Measurements from ENCODE around the gene GADD45GIP1.
"Not testable (repeated sequence)": the region's sequence is repeated elsewhere in the genome, so short reads cannot be mapped to it uniquely, and the experiment has no call there.

Gene GADD45GIP1

DNA sequence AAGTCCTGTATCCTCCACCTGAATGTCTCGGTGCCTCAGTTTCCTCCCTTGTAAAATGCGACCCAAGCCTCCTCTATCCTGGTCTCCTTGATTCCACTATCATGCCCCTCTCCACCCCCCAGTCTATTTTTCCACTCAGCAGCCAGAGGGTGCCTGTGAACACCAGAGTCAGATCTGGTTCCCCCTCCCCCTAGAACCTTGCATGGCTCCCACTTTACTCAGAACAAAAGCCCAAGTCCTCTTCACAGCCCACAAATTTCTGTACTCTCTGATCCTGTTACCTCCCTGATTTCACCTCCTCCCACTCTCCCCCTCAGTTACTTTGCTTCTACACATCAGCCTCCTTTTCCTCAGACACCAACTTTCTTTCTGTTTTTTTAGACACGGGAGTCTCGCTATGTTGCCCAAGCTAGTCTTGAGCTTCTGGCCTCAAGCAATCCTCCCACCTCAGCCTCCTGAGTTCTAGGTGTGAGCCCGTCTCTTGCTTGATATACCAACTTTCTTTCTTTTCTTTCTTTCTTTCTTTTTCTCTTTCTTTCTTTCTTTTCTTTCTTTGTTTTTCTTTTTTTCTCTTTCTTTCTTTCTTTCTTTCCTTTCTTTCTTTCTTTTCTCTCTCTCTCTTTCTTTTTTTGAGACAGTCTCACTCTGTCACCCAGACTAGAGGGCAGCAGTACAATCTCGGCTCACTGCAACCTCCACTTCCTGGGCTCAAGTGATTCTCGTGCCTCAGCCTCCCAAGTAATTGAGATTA lies 13.2 kb upstream of the GADD45GIP1 start:
- H3K9me3 ChIP-seq (ENCODE audit: insufficient read depth, low read depth, low read length) = no peaks in the 10 kb centered on the region
- no peak overlapping the region for H3K4me3 ChIP-seq (ENCODE audit: low read length)
- no peaks in the 10 kb centered on the region for H3K36me3 ChIP-seq (ENCODE audit: insufficient read depth, low read depth, low read length)
- no peaks in the 10 kb centered on the region for H3K27me3 ChIP-seq (ENCODE audit: insufficient read depth, low read length)
- H3K4me1 ChIP-seq (ENCODE audit: insufficient read depth, low read length) = peaks cover 3% of the 10 kb centered on the region; the same call in 1 of the 2 replicates
- H3K9ac ChIP-seq (ENCODE audit: low read depth, low read length) = no peak overlapping the region
- H3K27ac ChIP-seq (ENCODE audit: low read length) = no peak overlapping the region

DNA sequence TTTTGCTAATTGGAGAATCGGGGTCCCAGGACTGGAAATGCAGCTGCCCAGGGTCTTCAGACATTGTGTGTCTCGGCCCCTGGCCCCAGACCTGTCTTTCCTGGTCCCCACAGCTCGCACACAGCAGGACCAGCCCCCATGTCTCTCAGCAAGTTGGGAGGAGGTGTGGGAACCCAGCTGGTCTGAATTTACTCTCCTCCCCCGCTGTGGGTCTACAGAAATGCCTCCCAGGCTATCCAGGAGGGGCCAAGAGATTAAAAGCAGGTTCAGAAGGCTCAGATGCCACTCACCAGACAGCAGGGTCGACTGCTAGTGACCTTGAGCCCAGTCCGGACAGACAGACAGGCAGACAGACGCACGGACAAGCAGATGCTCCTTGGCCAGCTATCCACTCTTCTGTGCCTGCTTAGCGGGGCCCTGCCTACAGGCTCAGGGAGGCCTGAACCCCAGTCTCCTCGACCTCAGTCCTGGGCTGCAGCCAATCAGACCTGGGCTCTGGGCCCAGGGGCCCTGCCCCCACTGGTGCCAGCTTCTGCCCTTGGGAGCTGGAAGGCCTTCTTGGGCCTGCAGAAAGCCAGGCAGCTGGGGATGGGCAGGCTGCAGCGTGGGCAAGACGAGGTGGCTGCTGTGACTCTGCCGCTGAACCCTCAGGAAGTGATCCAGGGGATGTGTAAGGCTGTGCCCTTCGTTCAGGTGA lies 12.4 kb upstream of the GADD45GIP1 start, which contains the start of gene DAND5:
Gene DAND5 (plus strand): TSS at position 285 of the 697 bp plus-strand sequence. CDS start 85 bp downstream, at position 370.
- no peaks in the 10 kb centered on the region for H3K9me3 ChIP-seq (ENCODE audit: insufficient read depth, low read depth, low read length)
- H3K27me3 ChIP-seq (ENCODE audit: insufficient read depth, low read length) = no peaks in the 10 kb centered on the region
- no peak within 1 kb of the TSS for H3K9ac ChIP-seq (ENCODE audit: low read depth, low read length)
- H3K4me3 ChIP-seq (ENCODE audit: low read length) = no peak within 1 kb of the TSS
- no peak within 1 kb of the TSS for H3K27ac ChIP-seq (ENCODE audit: low read length)
- no peaks in the 10 kb centered on the region for H3K36me3 ChIP-seq (ENCODE audit: insufficient read depth, low read depth, low read length)
- peaks cover 3% of the 10 kb centered on the region; the same call in 1 of the 2 replicates for H3K4me1 ChIP-seq (ENCODE audit: insufficient read depth, low read length)

DNA sequence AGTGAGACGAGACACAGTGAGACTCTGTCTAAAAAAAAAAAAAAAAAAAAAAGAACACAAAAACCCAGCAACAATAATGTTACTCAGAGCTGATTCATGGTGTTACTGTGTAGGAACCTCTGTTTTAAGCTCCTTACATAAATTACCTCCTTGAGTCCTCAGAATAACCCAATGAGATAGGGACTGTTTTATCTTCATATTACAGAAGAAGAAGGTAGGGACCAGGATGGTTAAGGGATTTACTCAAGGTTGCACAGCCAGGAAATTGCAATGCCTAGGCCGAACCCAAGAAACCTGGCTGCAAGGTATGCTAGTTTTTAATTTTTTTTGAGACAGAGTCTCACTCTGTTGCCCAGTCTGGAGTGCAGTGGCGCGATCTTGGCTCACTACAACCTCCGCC lies 10.9 kb upstream of the GADD45GIP1 start:
- no peaks in the 10 kb centered on the region for H3K27me3 ChIP-seq (ENCODE audit: insufficient read depth, low read length)
- no peak overlapping the region for H3K27ac ChIP-seq (ENCODE audit: low read length)
- H3K4me1 ChIP-seq (ENCODE audit: insufficient read depth, low read length) = peaks cover 3% of the 10 kb centered on the region; the same call in 1 of the 2 replicates
- no peak overlapping the region for H3K4me3 ChIP-seq (ENCODE audit: low read length)
- H3K9me3 ChIP-seq (ENCODE audit: insufficient read depth, low read depth, low read length) = no peaks in the 10 kb centered on the region
- no peaks in the 10 kb centered on the region for H3K36me3 ChIP-seq (ENCODE audit: insufficient read depth, low read depth, low read length)
- H3K9ac ChIP-seq (ENCODE audit: low read depth, low read length) = no peak overlapping the region

DNA sequence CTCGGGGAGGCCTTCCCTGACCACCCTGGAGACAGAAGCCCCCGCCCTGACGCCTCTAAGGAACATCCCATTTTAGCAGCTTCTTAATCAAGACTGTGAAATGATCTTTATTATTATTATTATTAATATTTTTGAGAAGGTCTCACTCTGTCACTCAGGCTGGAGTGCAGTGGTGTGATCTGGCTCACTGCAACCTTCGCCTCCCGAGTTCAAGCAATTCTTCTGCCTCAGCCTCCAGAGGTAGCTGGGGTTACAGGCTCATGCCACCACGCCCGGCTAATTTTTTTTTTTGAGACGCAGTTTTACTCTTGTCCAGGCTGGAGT lies 8.8 kb upstream of the GADD45GIP1 start:
- H3K27me3 ChIP-seq (ENCODE audit: insufficient read depth, low read length) = no peaks in the 10 kb centered on the region
- no peaks in the 10 kb centered on the region for H3K36me3 ChIP-seq (ENCODE audit: insufficient read depth, low read depth, low read length)
- H3K9ac ChIP-seq (ENCODE audit: low read depth, low read length) = peak overlapping the region; percentile 81; the same call in 1 of the 2 replicates
- H3K27ac ChIP-seq (ENCODE audit: low read length) = no peak overlapping the region
- H3K9me3 ChIP-seq (ENCODE audit: insufficient read depth, low read depth, low read length) = no peaks in the 10 kb centered on the region
- peak overlapping the region; percentile 73; the same call in 1 of the 2 replicates for H3K4me3 ChIP-seq (ENCODE audit: low read length)
- peaks cover 3% of the 10 kb centered on the region; the same call in 1 of the 2 replicates for H3K4me1 ChIP-seq (ENCODE audit: insufficient read depth, low read length)

DNA sequence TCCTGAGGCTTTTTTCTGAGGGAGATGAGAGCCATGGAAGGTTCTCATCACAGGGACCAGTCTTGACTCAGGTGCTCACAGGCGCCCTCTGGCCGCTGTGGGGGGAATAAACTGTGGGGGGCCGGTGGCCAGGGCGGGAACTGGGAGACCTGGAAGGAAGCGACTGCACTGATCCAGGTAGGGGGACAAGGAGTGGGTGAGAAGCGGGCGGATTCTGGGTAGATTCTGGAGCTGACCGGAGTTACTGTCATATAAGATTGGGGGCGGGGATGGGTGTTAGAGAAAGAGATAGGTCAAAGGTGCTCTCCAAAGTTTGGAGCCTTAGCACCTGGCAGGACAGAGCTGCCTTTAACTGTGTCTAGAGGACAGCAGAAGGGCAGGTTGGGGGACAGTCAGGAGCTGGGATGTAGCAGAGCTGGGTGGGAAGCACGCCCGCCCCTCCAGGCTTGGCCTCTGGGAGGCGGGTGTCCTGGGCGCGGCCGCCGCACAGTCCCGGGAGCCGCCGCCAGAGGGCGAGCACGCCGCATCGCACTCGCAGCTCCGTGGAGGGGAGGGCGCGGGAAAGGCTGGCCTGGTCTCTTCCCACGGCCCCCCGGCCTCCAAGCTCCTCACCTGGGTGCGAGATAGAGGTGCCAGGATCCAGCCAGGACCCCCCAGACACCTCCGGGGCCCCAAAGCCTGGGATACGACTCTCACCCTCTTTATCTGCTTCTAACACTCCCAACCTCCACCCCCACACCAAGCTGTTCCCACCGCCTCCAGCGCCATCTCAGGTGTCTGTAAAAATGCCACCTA lies 8.2 kb upstream of the GADD45GIP1 start:
- peaks cover 3% of the 10 kb centered on the region; the same call in 1 of the 2 replicates for H3K4me1 ChIP-seq (ENCODE audit: insufficient read depth, low read length)
- no peaks in the 10 kb centered on the region for H3K27me3 ChIP-seq (ENCODE audit: insufficient read depth, low read length)
- H3K4me3 ChIP-seq (ENCODE audit: low read length) = peak overlapping the region; percentile 73
- H3K36me3 ChIP-seq (ENCODE audit: insufficient read depth, low read depth, low read length) = no peaks in the 10 kb centered on the region
- H3K9ac ChIP-seq (ENCODE audit: low read depth, low read length) = peak overlapping the region; percentile 81; the same call in 1 of the 2 replicates
- H3K27ac ChIP-seq (ENCODE audit: low read length) = no peak overlapping the region
- H3K9me3 ChIP-seq (ENCODE audit: insufficient read depth, low read depth, low read length) = no peaks in the 10 kb centered on the region

DNA sequence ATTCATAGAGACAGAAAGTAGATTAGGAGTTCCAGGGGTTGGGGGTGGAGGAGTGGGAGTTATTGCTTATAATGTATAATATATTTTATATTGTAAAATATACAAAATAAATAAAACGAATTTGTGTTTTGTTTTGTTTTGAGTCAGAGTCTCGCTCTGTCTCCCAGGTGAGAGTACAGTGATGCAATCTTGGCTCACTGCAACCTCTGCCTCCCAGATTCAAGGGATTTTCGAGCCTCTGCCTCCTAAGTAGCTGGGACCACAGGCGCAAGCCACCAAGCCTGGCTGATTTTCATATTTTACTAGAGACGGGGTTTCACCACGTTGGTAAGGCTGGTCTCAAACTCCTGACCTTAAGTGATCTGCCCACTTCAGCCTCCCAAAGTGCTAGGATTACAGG lies 2.5 kb upstream of the GADD45GIP1 start:
- Histone ChIP-seq H3K27me3 (ENCODE audit: insufficient read depth, low read length) (no peaks in the 10 kb centered on the region), H3K4me3 (ENCODE audit: low read length) (no peak overlapping the region), H3K27ac (ENCODE audit: low read length) (no peak overlapping the region), H3K36me3 (ENCODE audit: insufficient read depth, low read depth, low read length) (peaks cover 9% of the 10 kb centered on the region; the same call in 1 of the 2 replicates), H3K4me1 (ENCODE audit: insufficient read depth, low read length) (0 out of 2 replicates have a peak, but pooled peaks cover 11% of the 10 kb centered on the region), H3K9me3 (ENCODE audit: insufficient read depth, low read depth, low read length) (no peaks in the 10 kb centered on the region), H3K9ac (ENCODE audit: low read depth, low read length) (no peak overlapping the region)

DNA sequence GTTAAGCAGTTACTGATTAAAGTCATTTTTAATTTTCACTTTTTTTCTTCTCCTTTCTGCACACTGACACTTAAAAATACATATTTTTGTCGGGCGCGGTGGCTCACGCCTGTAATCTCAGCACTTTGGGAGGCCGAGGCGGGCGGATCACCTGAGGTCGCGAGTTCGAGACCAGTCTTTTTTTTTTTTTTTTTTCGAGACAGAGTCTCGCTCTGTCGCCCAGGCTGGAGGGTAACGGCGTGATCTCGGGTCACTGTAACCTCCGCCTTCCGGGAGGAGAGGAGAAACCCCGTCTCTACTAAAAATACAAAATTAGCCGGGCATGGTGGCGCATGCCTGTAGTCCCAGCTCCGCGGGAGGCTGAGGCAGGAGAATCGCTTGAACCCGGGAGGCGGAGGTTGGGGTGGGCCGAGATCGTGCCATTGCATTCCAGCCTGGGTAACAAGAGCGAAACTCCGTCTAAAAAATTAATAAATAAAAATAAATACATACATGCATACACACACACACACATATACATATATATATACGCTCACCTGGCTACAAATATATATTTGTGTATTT lies 448 bp upstream of the GADD45GIP1 start:
- peaks cover 27% of the 10 kb centered on the region for H3K36me3 ChIP-seq (ENCODE audit: insufficient read depth, low read depth, low read length)
- not testable (repeated sequence) for H3K9me3 ChIP-seq (ENCODE audit: insufficient read depth, low read depth, low read length); H3K27me3 ChIP-seq (ENCODE audit: insufficient read depth, low read length)
- 0 out of 2 replicates have a peak, but pooled peaks cover 11% of the 10 kb centered on the region for H3K4me1 ChIP-seq (ENCODE audit: insufficient read depth, low read length)
- peak overlapping the region; percentile 32 for H3K27ac ChIP-seq (ENCODE audit: low read length)
- H3K9ac ChIP-seq (ENCODE audit: low read depth, low read length) = peak overlapping the region; percentile 88
- peak overlapping the region; percentile 84 for H3K4me3 ChIP-seq (ENCODE audit: low read length)

DNA sequence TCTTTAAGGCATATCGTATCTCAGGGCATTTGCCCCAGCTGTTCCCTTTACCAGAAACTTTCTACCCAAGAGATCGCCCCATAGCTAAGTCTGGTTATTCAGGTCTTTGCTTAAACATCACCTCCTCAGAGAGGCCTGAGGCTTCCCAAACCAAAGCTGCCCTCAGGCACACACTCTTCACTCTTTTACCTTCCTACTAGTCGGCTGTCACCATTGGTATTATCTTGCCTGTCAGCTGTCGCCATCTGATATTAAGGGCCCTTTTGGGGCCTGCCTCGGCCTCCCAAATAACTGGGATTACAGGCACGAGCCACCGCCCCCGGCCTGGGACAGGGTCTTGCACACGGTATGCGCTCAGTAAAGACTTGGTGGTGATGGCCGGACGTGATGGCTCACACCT lies 1.0 kb downstream of the GADD45GIP1 start:
- Histone ChIP-seq H3K4me3 (ENCODE audit: low read length) (peak overlapping the region; percentile 84), H3K27ac (ENCODE audit: low read length) (no peak overlapping the region), H3K27me3 (ENCODE audit: insufficient read depth, low read length) (no peaks in the 10 kb centered on the region), H3K9me3 (ENCODE audit: insufficient read depth, low read depth, low read length) (no peaks in the 10 kb centered on the region), H3K36me3 (ENCODE audit: insufficient read depth, low read depth, low read length) (peaks cover 41% of the 10 kb centered on the region), H3K4me1 (ENCODE audit: insufficient read depth, low read length) (0 out of 2 replicates have a peak, but pooled peaks cover 11% of the 10 kb centered on the region), H3K9ac (ENCODE audit: low read depth, low read length) (peak overlapping the region; percentile 88; the same call in 1 of the 2 replicates)

DNA sequence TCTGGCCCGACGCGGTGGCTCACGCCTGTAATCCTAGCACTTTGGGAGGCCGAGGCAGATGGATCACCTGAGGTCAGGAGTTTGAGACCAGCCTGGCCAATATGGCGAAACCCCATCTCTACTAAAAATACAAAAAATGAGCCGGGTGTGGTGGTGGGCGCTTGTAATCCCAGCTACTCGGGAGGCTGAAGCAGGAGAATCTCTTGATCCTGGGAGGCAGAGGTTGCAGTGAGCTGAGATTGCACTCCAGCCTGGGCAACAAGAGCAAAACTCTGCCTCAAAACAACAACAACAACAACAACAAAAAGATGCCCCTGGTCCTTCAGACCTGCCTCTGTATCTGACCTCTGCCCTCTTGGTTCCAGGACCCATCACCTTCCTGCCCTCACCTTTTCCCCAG lies 1.4 kb downstream of the GADD45GIP1 start:
- Histone ChIP-seq H3K36me3 (ENCODE audit: insufficient read depth, low read depth, low read length) (peaks cover 45% of the 10 kb centered on the region), H3K9ac (ENCODE audit: low read depth, low read length) (peak overlapping the region; percentile 88; the same call in 1 of the 2 replicates), H3K4me3 (ENCODE audit: low read length) (peak overlapping the region; percentile 84)

DNA sequence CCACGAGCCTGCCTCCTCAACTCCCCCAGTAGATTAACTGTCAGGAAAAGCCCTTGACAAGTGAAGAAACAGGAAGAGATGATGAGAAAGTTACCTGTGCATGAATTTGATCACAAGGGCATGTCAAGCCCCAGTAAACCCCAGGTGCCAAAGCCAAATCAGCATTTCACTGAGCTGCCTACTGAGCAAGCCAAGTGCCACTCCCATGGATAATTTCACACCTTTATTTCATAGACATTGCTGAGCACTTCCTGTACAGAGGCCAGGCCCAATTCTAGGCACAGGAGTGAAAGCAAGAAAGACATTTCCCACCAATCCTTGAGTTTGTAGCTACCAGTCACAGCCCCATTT lies 2.4 kb downstream of the GADD45GIP1 start:
- Histone ChIP-seq H3K27ac (ENCODE audit: low read length) (no peak overlapping the region), H3K9me3 (ENCODE audit: insufficient read depth, low read depth, low read length) (no peaks in the 10 kb centered on the region), H3K4me1 (ENCODE audit: insufficient read depth, low read length) (0 out of 2 replicates have a peak, but pooled peaks cover 11% of the 10 kb centered on the region), H3K27me3 (ENCODE audit: insufficient read depth, low read length) (no peaks in the 10 kb centered on the region), H3K36me3 (ENCODE audit: insufficient read depth, low read depth, low read length) (peaks cover 54% of the 10 kb centered on the region), H3K9ac (ENCODE audit: low read depth, low read length) (no peak overlapping the region), H3K4me3 (ENCODE audit: low read length) (no peak overlapping the region)

More for the DNA sequence above, 1.4 kb downstream of the GADD45GIP1 start:
- H3K4me1 ChIP-seq (ENCODE audit: insufficient read depth, low read length) = 0 out of 2 replicates have a peak, but pooled peaks cover 11% of the 10 kb centered on the region
- H3K27ac ChIP-seq (ENCODE audit: low read length); H3K27me3 ChIP-seq (ENCODE audit: insufficient read depth, low read length); H3K9me3 ChIP-seq (ENCODE audit: insufficient read depth, low read depth, low read length): not testable (repeated sequence)

All from iPS-20b (cell line).